Right lung (tissue), 5 donors: ENCODE measurements around the gene GABARAP. TPM values are rescaled to one million over a fixed set of nuclear protein-coding genes. Genes with fewer than 3 reads are reported as not detected.

ENCODE experiments used
- DNase-seq, 2 donors: peaks; one replicate each; pipeline ENCODE4 v3.0.0-alpha.2; 2013
- polyA plus RNA-seq, 5 donors: library from polyadenylated mRNA; unstranded; fragments of 120-200 nt; gene quantifications; one replicate each; pipeline versions ENCODE4 v1.2.1 to v1.2.3, GENCODE V29; 2013; ENCODE audit warnings: inconsistent platforms in 1 of 5, low replicate concordance in 1 of 5; ENCODE audit not compliant: insufficient read length in 5 of 5, insufficient read depth in 1 of 5

The GABARAP gene
- polyA plus RNA-seq, 5 donors, result 375 to 529 (median 415) TPM

DNA sequence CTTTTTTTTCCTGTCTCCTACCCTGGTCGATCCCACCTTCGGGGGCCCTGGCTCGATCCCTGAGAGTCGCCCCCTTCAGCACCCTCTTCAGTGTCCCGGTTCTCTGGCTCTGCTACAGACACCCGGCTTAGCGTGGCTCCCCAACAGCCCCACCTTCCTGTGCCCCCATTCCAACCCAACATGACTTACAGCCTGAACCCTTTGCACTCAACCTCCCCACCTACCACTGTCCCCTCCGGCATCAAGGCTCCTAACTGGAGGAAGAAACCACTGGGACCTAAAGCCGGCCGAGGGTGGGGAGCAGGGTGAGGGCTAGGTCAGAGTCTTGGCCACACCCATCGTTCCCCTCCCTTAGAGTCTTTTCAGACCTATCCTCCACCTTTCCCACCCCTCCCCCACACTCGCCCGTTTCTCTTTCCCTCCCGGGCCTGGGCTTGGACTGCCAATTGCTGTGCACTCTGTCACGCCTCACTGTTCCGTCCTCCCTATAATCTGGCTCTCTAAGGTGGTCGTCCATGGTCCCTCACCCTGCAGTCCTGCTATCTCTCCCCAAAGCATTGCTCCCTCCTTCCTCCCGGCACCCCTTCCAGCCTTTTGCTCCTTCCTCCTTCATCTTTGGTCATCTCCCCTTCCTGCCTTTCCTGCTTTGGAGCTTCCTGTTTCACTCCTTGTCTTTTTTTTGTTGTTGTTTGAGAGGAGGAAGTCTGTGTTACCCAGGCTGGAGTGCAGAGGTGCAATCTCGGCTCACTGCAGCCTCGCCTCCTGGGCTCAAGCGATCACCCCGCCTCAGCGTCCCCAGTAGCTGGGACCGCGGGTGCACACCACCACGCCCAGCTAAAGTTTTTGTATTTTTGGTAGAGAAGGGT, 20.9 kb upstream of the GABARAP start:
- peak; percentile 27 to 28 for DNase-seq

DNA sequence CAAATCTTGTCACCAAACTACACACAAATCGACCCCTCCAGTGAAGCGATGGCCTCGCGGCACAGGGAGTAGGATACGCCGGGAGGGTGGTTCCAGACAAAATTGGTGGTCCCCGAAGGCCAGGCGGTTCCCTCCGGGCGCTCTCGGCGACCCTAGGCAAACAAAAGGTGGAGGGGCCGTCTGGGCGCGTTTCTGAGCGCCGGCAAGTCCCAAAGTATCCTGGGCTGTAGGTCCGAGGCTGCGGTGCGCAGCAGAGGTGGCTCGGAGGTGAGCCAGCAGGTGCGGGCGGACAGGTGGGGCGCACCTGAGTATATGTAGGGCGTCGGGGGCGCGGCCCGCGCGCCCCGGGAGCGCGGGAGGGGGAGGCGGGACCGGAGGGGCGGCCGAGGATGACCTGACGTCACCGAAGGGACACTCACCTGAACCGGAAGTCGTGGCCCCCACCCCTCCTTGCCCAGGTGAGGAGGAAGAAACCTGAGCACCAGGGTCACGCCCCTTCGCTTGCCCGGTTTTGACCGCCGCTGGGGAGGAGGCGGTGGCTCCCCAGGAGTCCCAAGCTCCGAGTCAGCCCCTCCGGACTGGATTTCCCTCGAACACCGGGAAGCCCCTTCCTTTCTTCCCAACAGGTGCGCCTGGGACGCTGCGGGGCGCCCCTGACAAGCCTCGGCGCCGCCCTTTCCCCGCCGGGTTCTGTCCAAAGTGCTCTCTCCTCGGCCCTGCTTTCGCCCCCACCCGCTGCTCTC, 20.1 kb upstream of the GABARAP start, which contains the start of gene CLDN7:
Gene CLDN7, minus strand, starts transcription at position 287 of the 743 bp plus-strand sequence. CDS start 435 bp downstream, outside the sequence.
- DNase-seq, result peak; percentile 73 to 81

DNA sequence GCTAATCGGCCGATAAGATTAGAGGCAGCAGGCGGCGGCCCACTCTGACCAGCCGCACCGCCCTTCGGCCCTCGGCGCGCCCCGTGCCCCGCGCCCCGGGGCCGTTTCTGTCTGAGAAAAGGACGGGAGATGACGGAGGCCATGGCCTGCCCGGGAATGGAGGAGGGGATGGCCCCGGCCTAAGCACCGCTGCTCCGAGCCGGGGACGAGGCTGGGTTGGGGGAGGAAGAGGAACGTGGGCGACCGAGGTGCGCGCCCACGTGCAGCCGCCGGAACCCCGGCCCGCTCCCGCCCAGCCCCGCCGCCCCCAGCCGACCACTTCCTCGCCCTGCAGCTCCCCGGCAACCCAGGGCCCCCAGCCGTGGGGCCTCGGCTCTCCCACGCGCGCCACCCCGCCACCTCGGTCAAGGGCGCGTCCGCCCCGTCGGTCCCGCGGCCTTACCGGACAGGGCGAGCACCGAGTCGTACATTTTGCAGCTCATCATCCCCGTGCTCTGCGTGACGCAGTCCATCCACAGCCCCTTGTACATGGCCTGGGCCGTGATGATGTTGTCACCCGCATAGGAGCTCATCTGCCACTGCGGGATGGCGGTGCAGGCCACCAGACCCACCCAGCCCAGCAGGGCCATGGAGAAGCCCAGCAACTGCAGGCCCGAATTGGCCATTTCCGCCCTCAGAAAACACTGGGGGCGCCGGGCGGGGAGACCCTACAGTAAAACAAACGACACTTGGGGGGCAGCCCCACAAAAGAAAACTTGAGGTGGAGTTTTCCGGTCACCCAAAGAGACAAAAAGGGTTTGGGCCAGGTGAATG, 19.3 kb upstream of the GABARAP start:
- no peak for DNase-seq

DNA sequence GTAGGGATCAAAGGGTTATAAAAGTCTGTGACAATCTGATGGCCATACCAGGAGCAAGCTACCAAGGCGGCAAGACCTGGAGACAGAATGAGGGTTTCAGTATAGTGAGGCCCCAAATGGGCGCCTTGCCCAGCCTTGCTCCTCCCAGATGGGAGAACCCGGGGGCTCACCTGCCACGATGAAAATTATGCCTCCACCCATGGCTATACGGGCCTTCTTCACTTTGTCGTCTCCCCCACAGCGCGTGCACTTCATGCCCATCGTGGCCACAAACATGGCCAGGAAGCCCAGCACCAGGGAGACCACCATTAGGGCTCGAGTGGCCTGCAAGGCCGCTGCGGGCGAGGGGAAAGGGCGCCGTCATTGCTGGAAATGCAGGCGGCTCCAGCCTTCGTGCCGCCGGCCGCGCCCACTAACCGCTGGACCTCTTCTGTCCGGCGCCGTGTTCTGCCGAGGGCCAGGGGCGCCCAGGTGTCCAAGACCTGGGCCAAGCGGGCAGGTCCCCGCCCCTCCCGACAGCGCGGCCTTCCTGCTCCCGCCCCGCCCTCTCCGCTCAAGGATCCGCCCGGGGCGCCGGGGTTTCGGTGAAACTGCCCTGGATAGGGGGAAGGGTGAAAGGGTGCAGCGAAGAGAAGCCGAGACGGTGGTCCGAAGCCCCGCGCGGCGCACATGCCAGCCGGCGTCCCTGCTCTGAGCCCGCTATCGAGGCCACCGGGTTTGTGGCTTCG, 18.6 kb upstream of the GABARAP start:
- DNase-seq, result peak; percentile 32 to 43

DNA sequence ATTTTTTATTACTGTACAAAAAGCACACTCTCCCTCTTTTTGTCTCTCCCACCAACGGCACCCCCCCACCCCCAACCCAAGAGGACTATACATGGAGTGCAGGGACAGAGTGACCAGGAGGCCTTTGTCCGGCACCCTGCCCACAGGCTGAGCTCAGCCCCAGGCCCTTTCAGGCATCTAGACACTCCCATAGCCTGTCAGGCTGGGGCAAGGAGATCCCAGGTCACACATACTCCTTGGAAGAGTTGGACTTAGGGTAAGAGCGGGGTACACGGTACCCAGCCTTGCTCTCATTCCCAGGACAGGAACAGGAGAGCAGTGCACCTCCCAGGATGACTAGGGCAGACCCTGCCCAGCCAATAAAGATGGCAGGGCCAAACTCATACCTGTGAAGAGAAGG, 17.9 kb upstream of the GABARAP start:
- DNase-seq, result no peak

DNA sequence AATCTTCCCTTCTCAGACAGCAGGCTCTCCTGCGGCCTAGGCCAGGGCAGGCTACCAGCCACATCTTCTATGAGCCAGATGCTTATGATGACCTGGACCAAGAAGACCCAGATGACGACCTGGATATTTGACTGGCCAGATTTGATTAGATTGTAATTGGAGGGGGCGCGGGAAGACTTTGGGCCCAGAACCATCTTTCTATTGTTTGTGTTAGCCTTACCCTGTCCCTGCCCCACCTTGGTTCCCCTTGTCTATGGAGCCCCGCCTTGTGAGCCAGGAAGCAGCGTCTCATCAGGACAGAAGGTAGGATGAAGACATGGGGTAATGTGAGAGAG, 17.3 kb upstream of the GABARAP start:
- no peak for DNase-seq

DNA sequence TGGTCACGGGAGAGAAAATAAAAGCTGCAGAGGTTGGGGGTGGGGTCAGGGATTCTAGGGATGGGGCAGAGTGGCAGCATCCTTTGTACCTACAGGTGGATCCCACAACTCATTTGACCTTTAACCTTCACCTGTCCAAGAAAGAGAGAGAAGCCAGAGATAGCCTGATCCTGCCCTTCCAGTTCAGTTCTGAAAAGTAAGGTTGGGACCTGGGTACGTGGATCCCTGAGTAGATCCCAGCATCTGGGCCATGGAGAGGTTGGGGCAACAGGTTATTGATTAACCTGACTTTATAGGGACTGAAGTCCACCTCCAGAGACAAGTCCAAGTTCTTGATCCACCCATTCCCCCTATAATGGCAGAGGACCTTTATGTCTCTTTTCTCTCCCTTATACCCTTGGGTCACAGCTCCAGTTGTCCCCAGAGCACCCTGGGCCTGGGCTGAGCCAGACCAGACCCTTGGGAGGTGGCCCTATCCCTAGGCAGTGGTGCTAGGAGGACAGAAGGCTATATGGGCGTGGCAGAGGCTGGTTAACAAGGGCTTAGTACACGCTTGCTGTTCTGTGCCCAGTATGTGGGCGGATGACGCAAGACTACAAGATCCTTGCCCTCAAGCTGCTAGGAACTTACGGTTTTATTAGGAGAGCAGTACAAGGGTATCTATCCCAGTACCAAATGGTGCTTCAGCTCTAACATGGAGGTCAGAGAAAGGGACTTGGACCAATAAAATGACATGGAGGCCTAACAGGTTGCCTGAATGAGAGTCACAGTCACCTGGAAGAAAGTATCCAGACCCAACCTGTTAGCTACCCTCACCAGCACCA, 16.7 kb upstream of the GABARAP start:
- DNase-seq, result no peak

DNA sequence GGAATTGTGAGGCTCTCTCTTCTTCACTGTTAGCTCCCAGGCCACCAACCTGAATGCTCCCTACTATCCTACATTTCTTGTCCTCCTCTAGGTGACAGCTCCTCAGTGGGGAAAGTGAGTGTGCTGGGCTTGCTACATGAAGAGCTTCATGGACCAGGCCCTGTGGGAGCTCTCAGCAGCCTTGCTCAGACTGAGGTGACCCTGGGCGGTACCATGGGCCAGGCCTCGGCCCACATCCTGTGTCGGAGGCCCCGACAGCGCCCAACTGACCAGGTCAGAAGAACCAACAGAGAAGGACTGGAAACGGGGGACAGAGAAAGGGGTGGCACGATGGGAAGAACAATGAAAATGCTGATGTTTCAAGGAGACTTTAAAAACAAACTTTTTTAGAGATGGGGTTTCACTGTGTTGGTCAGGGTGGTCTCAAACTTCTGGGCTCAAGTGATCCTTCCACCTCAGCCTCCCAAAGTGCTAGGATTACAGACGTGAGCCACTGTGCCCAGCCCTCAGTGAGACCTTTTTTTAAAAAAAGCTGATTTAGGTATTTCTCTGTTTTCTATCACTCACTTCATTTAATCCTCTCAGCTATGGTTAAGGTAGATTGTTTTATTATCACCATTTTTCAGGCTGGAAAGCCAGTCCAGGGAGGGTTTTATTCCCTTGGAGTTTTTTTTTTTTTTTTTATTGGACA, 14.7 kb upstream of the GABARAP start:
- DNase-seq, result no peak

DNA sequence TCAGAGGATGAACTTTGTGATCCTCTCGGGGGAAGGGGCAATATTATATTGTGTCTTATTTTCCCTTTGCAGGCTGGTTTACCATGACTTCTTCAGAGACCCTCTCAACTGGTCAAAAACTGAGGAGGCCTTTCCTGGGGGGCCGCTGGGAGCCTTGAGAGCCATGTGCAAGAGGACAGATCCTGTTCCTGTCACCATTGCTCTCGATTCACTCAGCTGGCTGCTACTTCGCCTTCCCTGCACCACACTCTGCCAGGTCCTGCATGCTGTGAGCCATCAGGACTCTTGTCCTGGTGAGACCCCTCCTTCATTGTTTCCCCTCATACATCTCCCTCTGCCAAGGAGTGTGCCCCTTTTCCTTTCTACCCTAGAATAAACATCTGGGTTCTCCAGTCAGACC, 12.3 kb upstream of the GABARAP start:
- no peak for DNase-seq

DNA sequence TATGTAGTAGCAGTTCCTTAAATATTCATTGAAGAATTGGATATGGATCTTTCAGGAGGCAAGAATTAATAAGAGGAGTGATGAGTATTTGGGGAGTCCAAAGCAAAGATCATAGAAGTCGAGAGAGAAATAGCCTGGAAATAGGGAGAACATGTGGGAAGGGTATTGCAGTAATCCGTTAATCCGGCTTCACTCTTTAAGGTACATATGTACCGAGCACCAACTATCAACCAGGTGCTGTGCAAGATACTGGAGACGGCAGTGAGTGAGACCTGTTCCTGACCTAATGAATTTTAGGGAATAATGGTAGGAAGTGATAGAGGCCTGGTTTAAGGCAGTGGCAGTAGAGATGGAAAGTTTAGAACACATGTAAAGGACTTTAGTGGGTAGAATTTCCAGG, 10.8 kb upstream of the GABARAP start:
- no peak for DNase-seq

DNA sequence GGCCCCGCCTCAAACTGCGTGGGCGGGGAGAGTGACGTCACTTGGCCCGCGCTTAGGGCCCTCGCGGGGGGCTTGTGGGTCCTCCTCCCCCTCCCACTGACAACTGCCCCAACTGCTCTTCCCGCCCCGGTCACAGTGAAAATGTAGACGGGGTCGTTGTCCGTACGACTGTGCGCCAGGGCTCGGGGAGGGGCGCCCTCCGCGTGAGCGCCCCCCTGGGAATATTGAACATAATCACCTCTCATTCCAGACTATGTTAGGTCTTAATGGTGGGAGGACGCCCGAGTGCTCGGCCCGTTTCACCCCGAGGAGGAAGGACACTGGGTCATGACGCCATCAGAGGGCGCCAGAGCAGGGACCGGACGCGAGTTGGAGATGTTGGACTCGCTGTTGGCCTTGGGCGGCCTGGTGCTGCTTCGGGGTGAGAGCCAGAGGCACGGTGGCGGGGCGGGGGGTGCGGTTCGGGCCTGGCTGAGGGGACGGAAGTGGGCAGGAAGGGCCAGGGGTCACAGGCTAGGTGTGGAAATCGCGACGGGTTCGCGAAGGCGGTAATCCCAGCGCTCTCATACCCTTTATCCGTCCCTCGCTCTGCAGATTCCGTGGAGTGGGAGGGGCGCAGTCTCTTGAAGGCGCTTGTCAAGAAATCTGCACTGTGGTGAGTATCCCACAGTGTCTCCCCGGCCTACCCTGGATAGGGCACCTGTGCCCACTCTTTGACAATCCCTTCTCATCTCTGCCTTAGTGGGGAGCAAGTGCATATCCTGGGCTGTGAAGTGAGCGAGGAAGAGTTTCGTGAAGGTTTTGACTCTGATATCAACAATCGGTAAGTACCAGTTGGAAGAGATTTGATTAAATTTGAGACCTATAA, 10.2 kb upstream of the GABARAP start, which contains the start of gene ELP5:
Gene ELP5, plus strand, starts transcription at position 40 of the 868 bp plus-strand sequence. Its CDS starts 336 bp downstream, at position 376.
- DNase-seq, result peak; percentile 99 to 100

DNA sequence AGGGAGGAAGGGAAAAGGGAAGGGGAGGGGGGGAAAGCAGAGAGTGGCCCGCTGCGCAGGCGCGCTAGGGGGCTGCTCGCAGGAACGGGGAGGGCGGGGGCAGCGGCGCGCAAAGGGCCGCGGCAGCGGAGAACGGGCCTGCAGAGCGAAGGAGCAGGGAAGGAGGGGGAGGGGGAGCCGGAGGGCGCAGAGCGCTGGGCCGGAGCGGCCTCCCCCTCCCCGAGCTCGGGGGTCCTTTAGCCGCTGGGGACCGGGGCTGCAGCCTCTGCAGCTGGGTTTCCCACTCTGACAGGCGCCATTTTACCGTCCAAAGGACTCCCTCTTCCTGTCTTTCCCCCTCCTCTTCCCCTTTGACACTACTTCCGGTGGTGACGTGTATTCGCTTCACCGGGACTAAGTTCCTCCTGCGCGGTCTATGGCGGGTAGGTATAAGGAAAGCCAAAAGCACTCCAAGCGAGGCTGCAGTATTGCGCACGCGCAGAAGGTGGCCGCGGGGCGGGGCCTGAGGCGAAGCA, 9.5 kb upstream of the GABARAP start, which contains the start of gene CTDNEP1:
Gene CTDNEP1, minus strand, starts transcription at position 74 of the 515 bp plus-strand sequence. CDS start 438 bp downstream, outside the sequence.
- DNase-seq, result no peak

DNA sequence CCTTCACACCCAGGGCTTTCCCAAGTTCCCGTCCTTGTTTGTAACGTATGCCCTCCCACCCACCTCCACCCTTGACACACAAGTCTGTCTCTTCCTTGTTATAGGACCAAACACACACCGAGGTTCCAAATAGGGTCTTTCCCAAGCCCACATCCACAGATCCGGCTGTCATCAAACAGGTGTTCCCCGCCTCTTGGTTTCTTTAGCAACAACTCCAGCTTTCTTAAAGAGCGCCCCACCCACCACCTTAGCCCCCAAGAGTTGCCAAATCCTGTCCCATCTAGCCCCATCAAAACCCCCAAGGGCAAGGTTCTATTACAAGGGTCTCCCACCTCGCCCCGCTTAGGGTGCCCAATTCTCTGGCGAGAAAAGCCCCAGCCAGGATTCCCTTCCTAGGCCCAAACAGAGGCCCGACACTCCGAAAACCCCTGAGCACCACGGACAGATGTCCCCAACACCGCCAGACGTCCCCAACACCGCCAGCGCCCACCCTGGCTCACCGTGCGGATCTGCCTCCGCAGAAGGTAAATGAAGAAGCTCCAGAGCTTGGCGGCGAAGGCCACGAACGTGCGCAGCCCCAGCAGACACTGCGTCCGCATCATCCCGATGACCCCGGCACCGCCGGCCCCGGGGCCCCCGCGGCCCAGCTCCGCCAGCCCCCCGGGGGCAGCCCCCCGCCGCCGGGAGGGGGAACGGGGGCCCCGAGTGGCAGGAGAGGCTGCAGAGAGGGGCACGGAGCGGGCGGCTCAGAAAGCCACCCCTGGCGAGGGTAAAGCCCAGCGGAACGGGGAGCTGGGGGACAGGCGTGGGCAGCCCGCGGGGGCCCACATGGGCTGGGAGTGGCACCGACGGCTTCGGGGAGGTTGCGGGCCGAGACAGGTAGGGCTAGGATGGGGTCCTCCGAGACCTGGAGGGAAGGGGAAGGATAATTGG, 8.7 kb upstream of the GABARAP start:
- DNase-seq, result no peak

DNA sequence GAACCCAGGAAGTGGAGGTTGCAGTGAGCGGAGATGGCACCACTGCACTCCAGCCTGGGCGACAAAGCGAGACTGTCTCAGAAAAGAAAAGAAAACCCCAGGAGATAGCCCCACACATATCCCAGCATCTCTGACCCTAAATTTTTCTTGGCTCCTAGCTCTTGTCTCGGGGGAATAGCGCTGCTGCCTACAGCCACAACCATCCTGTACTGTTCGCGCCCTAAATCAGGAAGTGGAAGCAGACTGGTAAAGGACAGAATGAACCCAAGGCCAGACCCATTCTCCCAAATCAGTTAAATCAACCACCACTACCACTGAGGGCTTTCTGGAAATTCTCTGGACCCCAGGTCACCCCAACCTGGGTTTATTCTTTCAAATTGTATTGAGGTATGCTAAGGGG, 7.6 kb upstream of the GABARAP start:
- no peak for DNase-seq

DNA sequence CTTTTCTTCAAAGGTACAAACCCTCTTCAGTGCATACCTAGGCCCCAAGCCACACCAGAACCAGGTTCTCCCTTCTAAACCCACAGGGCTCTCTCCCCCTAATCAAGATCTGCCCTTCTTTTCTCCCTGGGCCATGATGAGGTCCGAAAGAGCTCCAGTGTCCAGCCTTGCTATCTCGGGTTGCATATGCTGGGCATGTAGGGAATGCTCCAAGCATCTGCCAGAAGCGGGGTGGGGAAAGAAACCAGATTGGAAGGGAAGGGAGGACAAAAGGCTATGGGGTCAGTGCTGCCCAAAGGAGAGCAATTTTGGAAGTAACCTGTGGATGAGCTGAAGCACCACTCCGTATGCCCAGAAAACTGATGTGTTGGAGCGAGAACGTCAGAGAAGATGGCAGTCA, 7.0 kb upstream of the GABARAP start:
- no peak for DNase-seq

DNA sequence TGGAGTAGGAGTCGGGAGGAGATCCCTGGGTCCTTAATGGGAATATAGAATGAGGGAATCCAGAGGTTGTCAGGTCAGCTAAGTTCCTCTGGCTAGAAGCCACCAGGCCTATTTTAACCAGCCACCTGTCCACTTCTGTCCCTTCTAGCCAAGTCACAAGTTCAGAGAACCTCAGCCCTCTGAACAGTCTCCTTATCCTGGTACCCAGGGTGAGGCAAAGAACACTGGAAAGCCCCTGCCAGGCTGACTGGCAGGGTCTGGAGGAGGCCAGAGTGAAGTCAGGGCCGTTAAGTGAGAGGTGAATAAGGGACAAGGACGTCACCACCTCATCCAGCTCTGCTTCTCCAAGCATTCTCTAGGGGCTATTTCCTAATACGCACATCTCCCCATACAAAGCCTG, 6.5 kb upstream of the GABARAP start:
- no peak for DNase-seq

DNA sequence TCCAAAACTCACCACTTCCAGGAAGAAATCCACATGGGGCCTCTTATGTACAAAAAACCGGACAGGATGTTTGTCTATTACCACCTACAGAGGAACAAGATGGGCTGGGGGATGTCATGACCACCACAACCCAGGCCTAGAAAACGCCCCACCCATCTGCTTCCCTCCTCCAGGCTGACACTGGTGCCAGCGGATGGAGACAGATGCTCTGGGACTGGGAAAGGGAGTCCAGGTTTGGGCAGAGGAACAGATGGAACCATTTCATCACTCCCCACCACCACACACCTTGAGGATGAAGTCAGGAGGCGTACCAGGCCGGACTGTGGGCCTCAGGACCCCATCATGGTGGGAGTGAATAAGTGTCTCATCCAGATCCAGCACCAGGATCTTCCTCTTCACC, 4.5 kb upstream of the GABARAP start:
- no peak for DNase-seq
